T-helper 17 cell (primary cell): Measurements from ENCODE around the gene OPHN1. TPM values are rescaled to one million over a fixed set of nuclear protein-coding genes. Genes with fewer than 3 reads are reported as not detected.

Experiments used
- ATAC-seq: fragments of 150-1000 bp; cut with Tn5 transposase; 2 replicates; pipeline ENCODE4 v1.10.0; 2021; ENCODE audit warnings: mild to moderate bottlenecking, moderate library complexity
- DNase-seq, 3 donors: peaks; one replicate each; pipeline versions ENCODE4 v3.0.0 to v3.0.0-alpha.2; 2020 to 2021
- H3K9me3 ChIP-seq: one replicate; pipeline ENCODE4 v1.7.0; 2013; ENCODE audit warnings: low read length, mild to moderate bottlenecking; ENCODE audit not compliant: control insufficient read depth, poor library complexity, severe bottlenecking
- H3K27ac Mint-ChIP-seq: one replicate; pipeline ENCODE4 v1.8.0; 2022; ENCODE audit warnings: mild to moderate bottlenecking, moderate library complexity, mixed read lengths
- H3K27me3 Mint-ChIP-seq: one replicate; pipeline ENCODE4 v1.8.0; 2022; ENCODE audit warnings: mixed read lengths
- H3K36me3 Mint-ChIP-seq: one replicate; pipeline ENCODE4 v1.8.0; 2022; ENCODE audit warnings: low read depth, mixed read lengths
- H3K4me1 Mint-ChIP-seq: one replicate; pipeline ENCODE4 v1.8.0; 2022; ENCODE audit warnings: mild to moderate bottlenecking, mixed read lengths
- H3K4me3 Mint-ChIP-seq: one replicate; pipeline ENCODE4 v1.8.0; 2022; ENCODE audit warnings: mild to moderate bottlenecking, moderate library complexity, mixed read lengths
- total RNA-seq, 4 donors: library from RNA in 2 of 4; stranded (reverse) in 2 of 4; gene quantifications; one replicate each; pipeline ENCODE4 v1.2.3 and lab custom pipeline; 2022 to 2026

OPHN1 gene
- total RNA-seq, 2 donors from 2014 or later = 0.37 to 1.4 TPM

GRCh38 chrX:68193786-68194185 is 239.5 kb downstream of the OPHN1 start:
- DNase-seq (no peak), ATAC-seq (no peak)
- H3K9me3 ChIP-seq = no peaks in the 10 kb centered on the region
- Mint-ChIP-seq H3K4me1 (peaks cover 11% of the 10 kb centered on the region), H3K27me3 (no peaks in the 10 kb centered on the region), H3K27ac (no peak overlapping the region), H3K4me3 (no peak overlapping the region), H3K36me3 (no peaks in the 10 kb centered on the region)

GRCh38 chrX:68193234-68193633 is 240.1 kb downstream of the OPHN1 start:
- Mint-ChIP-seq H3K27me3 (no peaks in the 10 kb centered on the region), H3K4me1 (peaks cover 11% of the 10 kb centered on the region), H3K36me3 (no peaks in the 10 kb centered on the region), H3K27ac (no peak overlapping the region), H3K4me3 (no peak overlapping the region)
- no peaks in the 10 kb centered on the region for H3K9me3 ChIP-seq
- DNase-seq (no peak), ATAC-seq (no peak)

- Mint-ChIP-seq H3K27ac (no peak overlapping the region), H3K4me3 (no peak overlapping the region), H3K27me3 (no peaks in the 10 kb centered on the region), H3K4me1 (peaks cover 13% of the 10 kb centered on the region), H3K36me3 (no peaks in the 10 kb centered on the region)
- DNase-seq = no peak
- no peaks in the 10 kb centered on the region for H3K9me3 ChIP-seq
- ATAC-seq = no peak
These were observed 242.5 kb downstream of the OPHN1 start for GRCh38 chrX:68190799-68191198.

- peaks cover 6% of the 10 kb centered on the region for H3K4me1 Mint-ChIP-seq
- ATAC-seq (no peak), DNase-seq (no peak)
- H3K27me3 Mint-ChIP-seq = no peaks in the 10 kb centered on the region
- H3K4me3 Mint-ChIP-seq = no peak overlapping the region
- H3K27ac Mint-ChIP-seq = no peak overlapping the region
- no peaks in the 10 kb centered on the region for H3K36me3 Mint-ChIP-seq
- H3K9me3 ChIP-seq = no peaks in the 10 kb centered on the region
These were observed 246.6 kb downstream of the OPHN1 start for GRCh38 chrX:68186552-68187262.

- Mint-ChIP-seq H3K27ac (no peak overlapping the region), H3K4me1 (peaks cover 9% of the 10 kb centered on the region), H3K27me3 (no peaks in the 10 kb centered on the region), H3K4me3 (no peak overlapping the region), H3K36me3 (no peaks in the 10 kb centered on the region)
- DNase-seq (no peak), ATAC-seq (no peak)
- no peaks in the 10 kb centered on the region for H3K9me3 ChIP-seq
These were observed 248.1 kb downstream of the OPHN1 start for GRCh38 chrX:68185161-68185560.

- Mint-ChIP-seq H3K4me3 (no peak overlapping the region), H3K27ac (no peak overlapping the region), H3K27me3 (no peaks in the 10 kb centered on the region), H3K36me3 (no peaks in the 10 kb centered on the region), H3K4me1 (peaks cover 6% of the 10 kb centered on the region)
- DNase-seq (no peak), ATAC-seq (peak; percentile 50)
- H3K9me3 ChIP-seq = no peaks in the 10 kb centered on the region
These were observed 249.6 kb downstream of the OPHN1 start for GRCh38 chrX:68183612-68184214.

GRCh38 chrX:68180579-68180978 is 252.7 kb downstream of the OPHN1 start:
- ATAC-seq = no peak
- peak overlapping the region; percentile 21 for H3K4me3 Mint-ChIP-seq
- H3K9me3 ChIP-seq = no peaks in the 10 kb centered on the region
- no peaks in the 10 kb centered on the region for H3K27me3 Mint-ChIP-seq
- no peak for DNase-seq
- H3K4me1 Mint-ChIP-seq = peaks cover 7% of the 10 kb centered on the region
- peak overlapping the region; percentile 19 for H3K27ac Mint-ChIP-seq
- H3K36me3 Mint-ChIP-seq = no peaks in the 10 kb centered on the region

- no peaks in the 10 kb centered on the region for H3K9me3 ChIP-seq
- Mint-ChIP-seq H3K27ac (no peak overlapping the region), H3K27me3 (no peaks in the 10 kb centered on the region), H3K4me1 (peaks cover 7% of the 10 kb centered on the region), H3K36me3 (no peaks in the 10 kb centered on the region), H3K4me3 (no peak overlapping the region)
- ATAC-seq (no peak), DNase-seq (no peak)
These were observed 253.9 kb downstream of the OPHN1 start for GRCh38 chrX:68179355-68179754.

- H3K9me3 ChIP-seq = no peaks in the 10 kb centered on the region
- Mint-ChIP-seq H3K4me1 (peaks cover 7% of the 10 kb centered on the region), H3K27ac (no peak overlapping the region), H3K27me3 (no peaks in the 10 kb centered on the region), H3K36me3 (no peaks in the 10 kb centered on the region), H3K4me3 (no peak overlapping the region)
- ATAC-seq = no peak
- no peak for DNase-seq
These were observed 255.8 kb downstream of the OPHN1 start for GRCh38 chrX:68177542-68177941.

GRCh38 chrX:68175562-68175961 is 257.7 kb downstream of the OPHN1 start:
- no peak overlapping the region for H3K27ac Mint-ChIP-seq
- no peaks in the 10 kb centered on the region for H3K36me3 Mint-ChIP-seq
- ATAC-seq (no peak), DNase-seq (no peak)
- H3K4me3 Mint-ChIP-seq = no peak overlapping the region
- H3K27me3 Mint-ChIP-seq = no peaks in the 10 kb centered on the region
- H3K9me3 ChIP-seq = no peaks in the 10 kb centered on the region
- H3K4me1 Mint-ChIP-seq = peaks cover 4% of the 10 kb centered on the region

- Mint-ChIP-seq H3K27ac (no peak overlapping the region), H3K27me3 (no peaks in the 10 kb centered on the region), H3K4me3 (no peak overlapping the region), H3K4me1 (no peaks in the 10 kb centered on the region), H3K36me3 (no peaks in the 10 kb centered on the region)
- H3K9me3 ChIP-seq = no peaks in the 10 kb centered on the region
- ATAC-seq = no peak
- DNase-seq = no peak
These were observed 269.9 kb downstream of the OPHN1 start for GRCh38 chrX:68163441-68163840.

GRCh38 chrX:68147848-68148247 is 285.4 kb downstream of the OPHN1 start:
- DNase-seq = no peak
- no peaks in the 10 kb centered on the region for H3K9me3 ChIP-seq
- Mint-ChIP-seq H3K4me1 (peaks cover 3% of the 10 kb centered on the region), H3K27me3 (no peaks in the 10 kb centered on the region), H3K36me3 (no peaks in the 10 kb centered on the region), H3K27ac (no peak overlapping the region), H3K4me3 (no peak overlapping the region)
- no peak for ATAC-seq

- DNase-seq = no peak
- Mint-ChIP-seq H3K4me1 (peaks cover 3% of the 10 kb centered on the region), H3K27me3 (no peaks in the 10 kb centered on the region), H3K4me3 (no peak overlapping the region), H3K27ac (no peak overlapping the region), H3K36me3 (no peaks in the 10 kb centered on the region)
- H3K9me3 ChIP-seq = no peaks in the 10 kb centered on the region
- ATAC-seq = no peak
These were observed 287.2 kb downstream of the OPHN1 start for GRCh38 chrX:68146054-68146453.

GRCh38 chrX:68139791-68140190 is 293.5 kb downstream of the OPHN1 start:
- Mint-ChIP-seq H3K36me3 (no peaks in the 10 kb centered on the region), H3K4me1 (no peaks in the 10 kb centered on the region), H3K4me3 (no peak overlapping the region), H3K27me3 (no peaks in the 10 kb centered on the region), H3K27ac (no peak overlapping the region)
- ATAC-seq (no peak), DNase-seq (no peak)
- no peaks in the 10 kb centered on the region for H3K9me3 ChIP-seq
